Activated CD8-positive, alpha-beta memory T cell treated with anti-CD3 and anti-CD28 coated beads for 4 hours (primary cell): ENCODE results near the gene CLN6.
"Not testable (repeated sequence)": the region's sequence is repeated elsewhere in the genome, so short reads cannot be mapped to it uniquely, and the experiment has no call there.

Source experiments
- DNase-seq, 2 donors: peaks; one replicate each; pipeline ENCODE4 v3.0.0-alpha.2; 2020; ENCODE audit warnings: low read depth in 2 of 2

The CLN6 gene

DNA sequence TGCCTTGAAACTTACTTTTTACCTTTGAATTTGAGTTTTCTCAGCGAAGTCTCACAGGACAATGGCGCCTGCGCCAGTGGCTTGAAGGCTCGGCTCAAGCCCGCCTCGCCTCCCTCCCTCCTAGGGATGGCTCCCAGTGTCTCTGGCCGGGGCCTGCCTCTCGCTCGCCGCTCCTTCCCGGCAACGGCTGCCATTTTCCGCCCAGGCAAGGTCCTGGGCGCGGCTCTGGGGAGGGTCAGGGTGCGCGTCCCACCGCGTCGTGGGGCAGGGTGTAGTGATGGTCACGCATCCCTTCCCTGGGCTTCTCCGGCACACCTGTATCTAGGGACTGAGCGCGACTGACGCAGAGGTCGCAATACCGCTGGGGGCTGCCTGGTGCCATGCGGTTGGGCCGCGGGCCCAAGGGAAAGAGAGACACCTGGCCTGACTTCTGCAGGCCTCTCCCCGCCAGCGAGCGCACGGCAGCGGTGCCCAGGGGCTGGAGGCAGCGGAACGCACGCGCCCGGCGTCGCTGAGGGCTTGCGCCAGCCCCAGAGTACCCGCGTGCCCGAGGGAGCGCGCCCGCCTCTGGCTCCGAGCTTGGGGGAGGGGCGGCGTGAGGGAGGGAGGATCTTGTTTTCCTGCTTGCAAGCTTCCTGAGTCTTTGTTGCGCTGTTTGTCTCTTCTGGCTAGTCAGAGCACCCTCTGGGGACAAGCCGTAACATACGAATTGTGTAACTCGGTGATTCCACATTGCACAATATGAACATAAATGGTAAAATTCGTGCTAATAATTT is 27.3 kb upstream of the CLN6 start:
- DNase-seq: peak in 1 of 2 donors; percentile 32

DNA sequence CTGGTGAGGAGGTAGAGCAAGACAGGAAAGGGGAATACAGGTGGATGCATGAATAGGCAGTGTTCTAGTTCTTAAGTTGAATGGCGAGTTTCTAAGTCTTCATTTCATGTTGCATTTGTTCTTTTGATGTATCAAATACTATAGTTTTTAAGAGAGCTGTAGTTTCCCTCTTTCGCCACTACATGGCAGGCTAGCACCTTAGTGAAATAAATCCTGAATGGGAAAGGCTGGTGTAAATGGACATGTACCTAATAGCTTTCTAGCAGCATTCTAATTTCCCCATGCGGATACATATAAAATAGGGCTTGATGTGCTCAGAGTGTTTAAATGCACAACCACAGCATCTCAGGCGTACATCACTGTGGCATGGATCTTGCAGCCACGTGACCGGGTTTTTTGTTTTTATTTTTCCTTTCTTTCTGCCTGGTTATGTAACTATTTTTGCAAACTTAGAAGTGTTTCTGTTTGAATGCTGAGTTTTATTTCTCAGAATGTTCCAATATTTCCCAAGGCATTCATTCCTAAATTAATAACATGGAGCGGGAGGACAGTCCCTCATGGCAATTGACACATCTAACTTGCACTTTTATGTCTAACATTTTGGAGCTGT is 23.5 kb upstream of the CLN6 start:
- no peak for DNase-seq

DNA sequence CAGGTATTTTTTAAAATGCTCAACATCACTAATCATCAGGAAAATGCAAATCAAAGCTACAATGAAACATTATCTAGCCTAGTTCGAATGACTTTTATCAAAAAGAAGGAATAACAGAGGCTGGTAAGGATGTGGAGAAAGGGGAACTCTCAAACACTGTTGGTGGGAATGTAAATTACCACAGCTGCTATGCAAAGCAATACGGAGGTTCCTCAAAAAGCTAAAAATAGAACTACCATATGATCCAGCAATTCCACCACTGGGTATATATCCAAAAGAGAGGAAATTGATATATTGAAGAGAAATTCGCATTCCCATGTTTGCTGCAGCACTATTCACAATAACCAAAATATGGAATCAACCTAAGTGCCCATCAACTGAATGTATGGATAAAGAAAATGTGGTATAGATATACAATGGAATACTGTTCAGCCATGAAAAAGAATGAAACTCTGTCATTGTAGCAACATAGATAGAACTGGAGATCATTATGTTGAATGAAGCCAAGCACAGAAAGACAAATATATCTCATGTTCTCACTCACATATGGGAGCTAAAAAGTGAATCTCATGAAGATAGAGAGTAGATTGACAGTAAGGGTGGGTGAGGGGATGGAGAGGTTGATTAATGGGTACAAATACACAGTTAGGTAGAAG is 19.7 kb upstream of the CLN6 start:
- DNase-seq: no peak

DNA sequence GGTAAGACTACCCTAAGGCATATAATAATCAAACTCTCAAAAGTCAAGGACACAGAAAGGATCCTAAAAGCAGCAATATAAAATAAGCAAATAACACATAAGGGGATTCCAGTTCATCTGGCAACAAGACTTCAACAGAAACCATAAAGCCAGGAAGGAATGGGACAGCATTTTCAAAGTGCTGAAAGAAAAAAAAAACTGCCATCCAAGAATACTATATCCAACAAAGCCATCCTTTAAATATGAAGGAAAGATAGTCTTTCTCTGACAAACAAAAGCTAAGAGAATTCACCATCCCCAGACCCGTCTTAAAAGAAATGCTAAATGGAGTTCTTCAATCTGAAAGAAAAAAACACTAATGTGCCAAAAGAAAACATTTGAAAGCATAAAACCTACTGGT is 14.7 kb upstream of the CLN6 start:
- DNase-seq: no peak

DNA sequence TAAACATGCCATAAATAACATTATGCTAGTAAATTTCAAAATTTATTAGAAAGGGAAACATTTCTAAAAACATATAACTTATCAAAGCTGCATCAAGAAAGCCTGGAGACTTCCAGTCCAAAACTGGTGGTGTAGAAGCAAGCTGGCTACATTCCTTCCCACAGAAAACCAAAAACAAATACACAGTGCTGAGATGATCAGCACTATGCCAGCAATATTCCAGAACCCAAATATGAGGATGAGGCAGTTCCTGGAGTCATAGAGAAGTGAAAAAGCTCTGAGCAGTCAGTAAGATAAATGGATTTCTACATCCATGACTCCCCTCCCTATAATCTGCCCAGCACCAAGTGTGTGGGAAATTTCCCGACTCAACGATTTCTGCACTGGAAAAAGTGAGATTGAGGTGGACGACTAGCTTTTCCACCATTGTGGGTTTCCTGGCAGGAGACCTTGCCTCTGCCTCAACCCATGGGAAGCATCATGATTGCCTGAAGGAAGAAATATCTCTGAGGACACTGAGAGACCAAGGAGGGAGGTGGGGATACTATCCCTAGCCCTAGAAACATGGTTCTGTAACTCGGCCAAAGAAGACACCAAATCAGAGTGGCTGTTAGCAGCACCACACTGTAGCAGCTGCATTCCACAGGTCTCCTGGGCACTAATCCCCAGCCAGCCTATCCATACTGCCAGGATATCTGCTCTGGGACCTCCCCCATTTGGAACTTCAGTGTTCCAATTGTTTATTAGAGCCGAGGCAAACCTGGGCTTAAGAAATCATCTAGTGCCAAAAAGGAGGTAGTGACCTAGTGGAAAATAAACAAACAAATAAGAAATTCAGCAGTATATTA is 11.8 kb upstream of the CLN6 start:
- no peak for DNase-seq

DNA sequence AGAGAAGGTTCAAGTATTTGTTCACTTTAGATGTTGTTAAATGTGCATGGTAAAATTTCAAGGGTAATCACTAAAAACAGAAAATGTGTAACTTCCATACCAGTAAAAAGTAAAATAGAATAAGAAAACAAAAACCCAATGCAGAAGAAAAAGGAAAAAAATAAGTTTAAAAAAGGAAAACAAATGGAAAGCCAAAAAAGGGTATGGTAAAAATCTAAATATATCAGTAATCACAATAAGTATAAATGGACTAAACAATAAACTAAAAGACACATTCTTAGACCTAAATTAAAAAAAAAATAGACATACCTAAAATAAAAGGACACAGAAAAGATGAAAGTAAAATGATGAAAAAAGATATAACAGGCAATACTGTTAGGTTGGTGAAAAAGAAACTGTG is 9.5 kb upstream of the CLN6 start:
- DNase-seq: no peak

DNA sequence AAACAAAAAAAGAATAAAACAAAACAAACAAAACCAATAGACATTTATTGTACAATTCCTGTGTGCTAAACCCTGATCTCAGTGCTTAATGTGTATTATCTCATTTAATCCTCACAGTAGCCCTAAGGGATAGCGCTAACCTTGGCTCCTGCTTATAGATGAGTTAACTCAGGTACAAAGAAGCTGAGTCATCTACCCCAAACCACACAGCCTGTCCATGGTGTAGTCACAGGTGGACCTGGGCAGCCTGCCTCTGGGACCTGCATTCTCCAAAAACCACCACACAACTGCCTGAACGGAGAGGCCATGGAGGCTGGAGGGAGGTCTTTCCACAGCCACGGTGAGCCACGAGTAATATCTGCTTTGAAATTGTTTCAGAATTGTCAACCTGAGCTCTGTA is 5.5 kb upstream of the CLN6 start:
- DNase-seq: no peak

DNA sequence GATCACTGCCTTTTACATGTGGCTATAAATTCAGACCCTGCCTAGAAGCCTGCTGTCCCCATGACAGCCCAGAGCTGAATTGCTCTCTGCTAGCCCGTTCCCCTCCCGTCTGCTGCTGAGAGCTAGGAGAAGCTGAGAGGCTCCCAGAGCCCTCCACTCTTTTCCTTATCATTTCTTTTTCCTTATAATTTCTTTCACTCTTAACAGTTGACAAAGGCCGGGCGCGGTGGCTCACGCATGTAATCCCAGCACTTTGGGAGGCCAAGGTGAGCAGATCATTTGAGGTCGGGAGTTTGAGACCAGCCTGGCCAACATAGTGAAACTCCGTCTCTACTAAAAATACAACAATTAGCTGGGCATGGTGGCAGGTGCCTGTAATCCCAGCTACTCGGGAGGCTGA is 5.0 kb upstream of the CLN6 start:
- not testable (repeated sequence) for DNase-seq

DNA sequence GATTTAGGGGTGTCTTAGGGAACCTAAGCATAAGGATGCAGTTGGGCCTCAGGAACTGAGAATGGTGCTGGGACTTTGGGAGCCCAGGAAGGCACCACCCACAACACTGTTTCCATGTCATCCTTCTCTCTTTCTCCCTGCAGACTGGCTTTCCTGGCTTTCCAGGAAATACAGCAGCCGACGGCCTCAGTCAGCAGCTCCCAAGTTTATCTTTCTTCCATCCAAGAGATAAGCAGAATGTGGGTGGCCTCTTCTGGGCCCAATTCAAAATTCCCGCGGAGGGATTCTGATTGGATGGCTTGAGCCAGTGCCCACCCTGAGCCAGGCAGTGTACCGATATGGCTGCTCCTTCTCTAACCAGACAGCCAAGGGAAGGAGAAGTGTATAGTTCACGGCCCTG is 4.5 kb upstream of the CLN6 start:
- no peak for DNase-seq

DNA sequence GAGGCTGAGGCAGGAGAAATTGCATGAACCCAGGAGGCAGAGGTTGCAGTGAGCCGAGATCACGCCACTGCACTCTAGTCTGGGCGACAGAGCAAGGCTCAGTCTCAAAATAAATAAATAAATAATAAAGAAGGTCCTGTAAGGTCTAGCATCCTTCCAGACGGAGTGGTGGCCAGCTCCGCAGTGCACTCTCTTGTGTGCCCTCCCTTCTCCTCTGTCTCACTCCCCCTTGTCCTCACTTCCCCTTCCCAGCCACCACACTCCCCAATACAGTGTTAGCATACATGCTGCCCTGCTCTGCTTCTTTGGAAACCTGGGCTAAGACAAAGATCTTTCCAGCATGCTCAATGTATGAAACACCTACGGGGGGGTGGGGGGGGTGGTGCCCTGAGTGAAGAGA is 3.4 kb upstream of the CLN6 start:
- DNase-seq: no peak

DNA sequence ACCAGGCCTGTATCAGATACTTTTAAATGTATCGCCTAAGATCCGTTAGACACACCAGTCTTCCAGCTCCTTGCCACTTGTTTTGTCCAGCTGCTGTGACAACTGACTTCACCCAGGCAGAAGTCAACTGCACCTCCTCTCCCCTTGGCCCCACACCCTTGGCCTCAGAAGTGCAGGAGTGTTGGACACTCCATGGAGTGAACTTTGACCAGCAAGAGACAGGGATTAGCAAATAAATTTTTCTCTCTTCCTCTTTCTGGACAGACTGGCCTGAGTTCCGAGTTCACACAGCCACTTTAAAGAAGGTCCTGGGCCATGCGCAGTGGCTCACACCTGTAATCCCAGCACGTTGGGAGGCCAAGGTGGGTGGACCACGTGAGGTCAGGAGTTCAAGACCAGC is 2.9 kb upstream of the CLN6 start:
- no peak for DNase-seq

DNA sequence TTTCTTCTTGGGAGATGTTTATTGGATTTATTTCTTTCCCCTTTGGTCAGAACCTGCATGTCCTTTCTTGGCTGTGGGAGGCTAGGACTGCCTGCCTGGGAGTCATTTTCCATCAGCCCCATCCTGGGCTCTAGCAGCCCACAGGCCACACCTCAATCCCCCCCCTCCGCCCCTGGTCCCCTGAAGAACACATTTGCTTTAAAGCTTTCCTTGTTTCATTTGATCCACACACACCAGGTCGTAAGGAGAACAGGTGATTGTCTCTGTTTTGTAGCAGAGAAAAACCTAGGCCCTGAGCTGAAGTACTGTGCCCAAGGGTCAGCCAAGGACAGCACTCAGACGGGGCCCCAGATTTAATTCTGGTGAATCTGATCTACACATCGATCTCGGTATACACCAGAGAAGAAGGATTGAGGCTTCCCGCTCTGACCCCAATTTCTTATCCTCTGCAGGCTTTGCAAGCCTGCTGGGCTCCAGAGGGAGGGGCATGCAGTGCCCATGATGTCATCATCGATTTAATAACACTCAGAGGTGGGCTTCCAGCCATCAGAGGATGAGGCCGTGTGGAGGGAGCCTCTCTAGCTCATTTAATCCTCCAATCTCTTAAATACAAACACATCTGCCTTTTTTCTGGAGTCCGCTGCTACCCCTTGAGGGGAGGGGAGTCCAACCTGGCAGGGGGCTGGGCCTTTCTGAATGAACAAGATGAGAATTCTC is 1.7 kb upstream of the CLN6 start:
- DNase-seq: no peak

DNA sequence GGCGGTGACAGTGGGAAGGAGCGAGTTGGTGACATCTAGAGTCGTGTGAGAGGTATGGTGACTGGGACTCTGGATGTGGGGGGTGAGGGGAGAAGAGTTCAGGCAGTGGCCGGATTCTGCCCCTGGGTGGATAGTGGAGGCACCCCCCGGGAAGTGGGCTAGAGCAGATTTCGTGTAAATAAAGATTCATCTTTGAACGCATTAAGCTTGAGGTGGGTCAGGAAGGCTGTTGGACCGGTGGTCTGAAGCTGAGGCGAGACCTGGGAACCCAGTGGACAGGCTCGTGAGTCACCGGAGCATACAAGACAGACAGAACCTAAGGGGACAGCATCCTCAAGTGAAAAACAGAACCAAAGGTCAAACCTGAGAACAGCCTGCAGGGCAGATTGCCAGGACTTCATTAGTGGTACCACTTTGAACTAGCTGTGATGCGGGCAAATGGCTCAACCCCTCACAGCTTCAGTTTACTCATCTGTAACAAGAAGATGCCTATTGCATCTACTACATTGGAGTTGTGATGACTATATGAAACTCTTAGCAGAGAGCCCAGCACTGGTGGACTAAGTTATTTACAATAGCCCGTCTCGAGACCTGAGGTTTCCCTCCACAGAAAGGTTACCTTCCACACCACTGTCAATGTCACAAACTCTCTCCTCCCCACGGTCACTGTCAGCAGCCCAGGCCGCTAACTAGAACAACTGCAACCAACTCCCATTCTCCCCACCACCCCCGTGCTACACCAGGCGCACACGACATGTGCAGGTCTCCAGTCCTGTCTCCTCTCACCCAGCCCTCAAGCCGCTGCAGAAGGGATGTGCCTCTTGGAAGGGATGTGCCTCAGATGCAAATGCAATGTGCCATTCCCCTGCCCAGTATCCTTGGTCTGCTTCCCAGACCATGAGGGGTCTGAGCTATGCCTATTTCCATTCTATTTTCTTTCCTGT is 901 bp upstream of the CLN6 start:
- no peak for DNase-seq

DNA sequence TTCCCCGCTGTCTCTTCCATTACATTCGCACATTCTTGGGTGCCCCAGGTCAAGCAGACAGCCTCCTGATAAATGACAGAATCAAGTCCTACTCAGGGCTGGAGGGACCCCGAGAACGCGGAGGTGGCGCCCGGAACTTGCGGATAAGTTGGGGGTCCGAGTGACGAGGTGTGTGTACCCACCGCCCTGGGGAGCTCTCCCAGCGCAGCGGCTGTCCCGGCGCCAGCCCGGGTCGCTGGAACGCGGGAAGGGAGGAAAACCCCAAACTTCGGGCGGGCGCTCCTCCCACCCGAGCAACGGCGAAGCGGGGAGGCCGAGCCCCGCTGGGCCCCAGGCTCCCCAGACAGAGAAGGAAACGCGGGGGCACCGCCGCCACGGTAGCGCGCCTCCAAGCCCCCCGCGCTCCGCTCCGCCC is 550 bp downstream of the CLN6 start:
- DNase-seq: no peak

DNA sequence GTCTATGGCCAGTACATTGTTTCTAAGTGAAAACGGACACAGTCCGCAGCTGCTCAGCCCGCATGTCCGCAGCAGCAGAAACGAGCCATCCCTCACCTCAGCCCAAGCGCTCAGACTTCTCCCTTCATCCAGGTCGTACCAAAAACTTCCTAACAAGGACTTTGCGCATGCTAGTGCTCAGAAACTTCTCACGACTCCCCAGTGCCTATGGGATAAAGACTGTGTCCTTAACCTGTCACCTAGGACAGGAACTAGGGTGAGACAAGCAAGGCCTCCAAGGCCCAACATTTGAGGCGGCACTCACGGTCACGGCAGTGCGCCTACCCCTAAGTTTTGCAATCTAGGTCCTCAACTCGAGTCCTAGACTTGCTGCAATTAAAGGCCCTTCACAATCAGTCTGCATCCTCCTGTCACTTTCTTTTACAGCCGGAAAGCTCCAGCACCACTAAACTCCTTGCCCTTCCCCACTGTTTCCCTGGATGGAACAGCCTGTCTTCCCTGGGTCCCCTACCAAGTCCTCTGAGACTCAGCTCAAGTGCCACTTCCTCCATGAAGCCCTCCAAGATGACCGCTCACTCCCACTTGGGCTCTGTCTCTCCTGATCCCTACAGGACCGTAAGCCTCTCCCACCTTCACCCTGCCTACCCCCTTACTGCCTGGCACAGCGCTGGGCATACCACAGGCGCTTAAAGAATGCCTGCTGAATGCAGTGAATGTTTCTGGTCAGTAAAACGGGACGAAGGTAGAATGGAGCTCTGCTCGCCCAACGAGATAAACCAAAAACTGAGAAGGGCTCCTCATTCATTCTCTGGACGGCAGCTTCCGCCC is 1.2 kb downstream of the CLN6 start:
- no peak for DNase-seq

DNA sequence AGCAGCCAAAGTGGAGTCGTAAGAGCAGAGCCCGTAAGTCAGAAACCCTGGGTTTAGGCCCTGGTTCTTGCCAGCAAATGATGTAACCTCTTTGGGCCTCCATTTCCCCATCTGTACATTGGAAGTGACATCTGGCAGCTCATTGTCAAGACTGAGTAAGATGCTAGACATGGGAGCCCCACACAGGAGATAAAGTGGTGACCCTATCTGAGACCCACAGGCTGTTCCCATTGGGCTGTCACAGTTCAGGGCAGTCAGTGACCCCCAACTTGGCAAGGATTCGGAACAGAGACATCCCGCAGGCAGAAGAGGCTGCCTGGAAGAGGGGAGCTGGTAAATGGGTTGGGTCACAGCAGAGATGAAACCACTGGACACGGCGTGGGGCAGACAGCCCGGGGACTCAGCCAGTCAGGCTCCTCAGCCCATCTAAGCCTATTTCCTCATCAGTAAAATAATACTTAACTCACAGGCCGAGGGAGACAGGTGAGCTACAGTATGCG is 1.8 kb downstream of the CLN6 start:
- no peak for DNase-seq

DNA sequence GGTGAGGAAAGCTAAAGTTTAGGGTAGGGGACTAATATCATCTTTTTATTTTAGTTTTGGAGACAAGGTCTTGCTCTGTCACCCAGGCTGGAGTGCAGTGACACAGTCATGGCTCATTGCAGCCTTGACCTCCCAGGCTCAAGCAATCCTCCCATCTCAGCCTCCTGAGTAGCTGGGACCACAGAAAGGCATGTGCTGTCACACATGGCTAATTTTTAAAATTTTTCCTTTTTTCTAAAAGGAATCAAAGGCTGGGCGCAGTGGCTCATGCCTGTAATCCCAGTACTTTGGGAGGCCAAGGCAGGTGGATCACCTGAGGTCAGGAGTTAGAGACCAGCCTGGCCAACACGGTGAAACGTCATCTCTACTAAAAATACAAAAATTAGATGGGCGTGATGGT is 4.1 kb downstream of the CLN6 start:
- DNase-seq: not testable (repeated sequence)

DNA sequence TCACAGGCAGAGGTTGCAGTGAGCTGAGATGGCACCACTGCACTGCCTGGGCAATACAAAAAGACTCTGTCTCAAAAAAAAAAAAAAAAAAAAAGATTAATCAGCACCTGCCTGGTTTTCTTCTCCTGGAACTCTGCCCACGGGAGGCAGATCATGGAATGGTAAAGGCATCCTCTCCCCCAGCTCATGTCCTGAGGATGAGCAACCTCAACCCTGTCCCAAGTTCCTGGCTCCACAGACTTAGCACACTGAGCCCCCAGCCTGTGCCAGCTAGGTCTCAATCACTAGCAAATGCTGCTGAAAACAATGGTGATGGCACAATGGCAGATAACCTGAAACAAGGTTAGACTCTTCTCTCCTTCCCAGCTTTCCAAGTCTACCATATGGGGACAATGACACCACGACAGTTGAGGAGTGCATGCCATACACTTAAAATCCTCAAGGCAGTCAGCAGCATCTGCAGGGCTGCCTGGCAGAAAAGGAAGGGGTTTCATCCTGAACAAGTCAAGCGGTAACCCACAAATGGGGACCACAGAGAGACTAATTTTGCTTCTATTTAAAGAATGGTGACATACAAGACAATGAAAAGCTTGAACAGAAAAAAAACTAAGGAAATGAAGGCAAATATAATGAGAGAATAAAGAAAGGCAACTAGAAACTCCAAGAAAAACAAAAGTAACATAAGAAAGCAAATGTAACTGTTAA is 4.8 kb downstream of the CLN6 start:
- DNase-seq: no peak

DNA sequence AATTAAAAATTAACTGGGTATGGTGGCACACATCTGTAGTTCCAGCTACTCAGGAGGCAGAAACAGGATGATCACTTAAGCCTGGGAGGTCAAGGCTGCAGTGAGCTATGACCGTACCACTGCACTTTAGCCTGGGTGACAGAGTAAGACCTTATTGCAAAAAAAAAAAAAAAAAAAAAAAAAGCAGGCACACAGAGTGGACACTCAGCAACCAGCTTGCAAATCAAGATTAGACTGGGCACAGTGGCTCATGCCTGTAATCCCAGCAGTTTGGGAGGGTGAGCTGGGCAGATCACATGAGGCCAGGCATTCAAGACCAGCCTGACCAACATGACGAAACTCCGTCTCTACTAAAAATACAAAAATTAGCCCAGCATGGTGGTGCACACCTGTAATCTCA is 5.4 kb downstream of the CLN6 start:
- no peak for DNase-seq
